Measurements from ENCODE around the gene SH3BP1. TPM values are rescaled to one million over a fixed set of nuclear protein-coding genes. Genes with fewer than 3 reads are reported as not detected.

The SH3BP1 gene
- total RNA-seq, 5 donors from 2014 or later (not counting 1 experiment from before 2014, with no cell fraction given) = 91.3 to 111 (median 93.6) TPM

GRCh38 chr22:37640591-37641560 lies 1.4 kb downstream of the SH3BP1 start:
- peaks cover 10 to 50% of the 10 kb centered on the region in 2 donors for H3K36me3 ChIP-seq (ENCODE audit: control insufficient read depth in 2 of 2, extremely low read depth in 1 of 2, insufficient read depth in 1 of 2, low read length in 1 of 2)
- peak overlapping the region; percentile 65 for H3K27ac ChIP-seq (ENCODE audit: low read length)
- ChIA-PET POLR2A (interaction anchor here in 1 of 2 donors (0.6 kb wide), 1 partner anchor 17 kb away, joined by 6 read pairs; no protein-coding TSS in a partner anchor), CTCF (interaction anchor here (0.7 to 3.5 kb wide), 8 partner anchors 9 to 35 kb away, joined by 3 to 39 read pairs (median 4); partner anchors contain the start of genes GGA1 (in 1 of the 2), LGALS1 (in 1 of the 2) and PDXP (in 1 of the 2))
- H3K4me3 Mint-ChIP-seq = peak overlapping the region; percentile 94
- peak overlapping the region; percentile 89 to 94 for H3K4me3 ChIP-seq (ENCODE audit: control insufficient read depth in 1 of 2, extremely low read depth in 1 of 2, low read length in 1 of 2)
- DNase-seq = peak in 5 of 35 experiments; percentile 27 to 56 (median 36)
- H3K4me1 Mint-ChIP-seq = peaks cover 53 to 70% (median 59%) of the 10 kb centered on the region in 3 donors
- H3K27me3 Mint-ChIP-seq = no peaks in the 10 kb centered on the region
- WGBS (ENCODE audit: insufficient coverage) = no CpG with 5 or more reads among the region's 24 CpGs
- peak; percentile 15 to 26 (median 21) for ATAC-seq (replicated peaks in 1 of 4)
- peaks cover 13% of the 10 kb centered on the region for H3K36me3 Mint-ChIP-seq
- H3K9me3 Mint-ChIP-seq = no peaks in the 10 kb centered on the region
- no peaks in the 10 kb centered on the region for H3K27me3 ChIP-seq (replicated peaks in 1 of 2; ENCODE audit: control insufficient read depth in 2 of 2, extremely low read depth in 1 of 2, insufficient read depth in 2 of 2, low read length in 1 of 2)
- peaks cover 31 to 75% of the 10 kb centered on the region in 2 experiments for H3K4me1 ChIP-seq (ENCODE audit: control insufficient read depth in 1 of 2, extremely low read depth in 1 of 2, insufficient read depth in 2 of 2, low read length in 2 of 2)
- H3K27ac Mint-ChIP-seq = peak overlapping the region; percentile 95 to 96
- no peaks in the 10 kb centered on the region for H3K9me3 ChIP-seq

- no peaks in the 10 kb centered on the region for H3K27me3 Mint-ChIP-seq
- peaks cover 28 to 69% of the 10 kb centered on the region in 2 experiments for H3K4me1 ChIP-seq (ENCODE audit: control insufficient read depth in 1 of 2, extremely low read depth in 1 of 2, insufficient read depth in 2 of 2, low read length in 2 of 2)
- H3K4me3 Mint-ChIP-seq = peak overlapping the region; percentile 25 to 94 (median 94)
- H3K27ac Mint-ChIP-seq = peak overlapping the region; percentile 76 to 96
- H3K27ac ChIP-seq (ENCODE audit: low read length) = peak overlapping the region; percentile 65
- no peak for ATAC-seq (replicated peaks in 1 of 4)
- H3K9me3 Mint-ChIP-seq = no peaks in the 10 kb centered on the region
- peaks cover 13% of the 10 kb centered on the region for H3K36me3 Mint-ChIP-seq
- peak overlapping the region; percentile 42 to 89 for H3K4me3 ChIP-seq (ENCODE audit: control insufficient read depth in 1 of 2, extremely low read depth in 1 of 2, low read length in 1 of 2)
- DNase-seq = no peak
- CTCF ChIA-PET = interaction anchor here (1.2 to 3.6 kb wide), 7 partner anchors 10 to 34 kb away, joined by 3 to 39 read pairs (median 5); partner anchors contain the start of genes PDXP (in 2 of the 2), GGA1 (in 1 of the 2) and LGALS1 (in 1 of the 2)
- no peaks in the 10 kb centered on the region for H3K27me3 ChIP-seq (replicated peaks in 1 of 2; ENCODE audit: control insufficient read depth in 2 of 2, extremely low read depth in 1 of 2, insufficient read depth in 2 of 2, low read length in 1 of 2)
- 97% methylated on average over 5 of the region's 5 CpGs for WGBS (ENCODE audit: insufficient coverage)
- H3K36me3 ChIP-seq (ENCODE audit: control insufficient read depth in 2 of 2, extremely low read depth in 1 of 2, insufficient read depth in 1 of 2, low read length in 1 of 2) = peaks cover 10 to 56% of the 10 kb centered on the region in 2 donors
- POLR2A ChIA-PET = interaction anchor here in 1 of 2 donors (1.0 kb wide), 1 partner anchor 36 kb away, joined by 5 read pairs; no protein-coding TSS in a partner anchor
- H3K9me3 ChIP-seq = no peaks in the 10 kb centered on the region
- peaks cover 46 to 64% (median 54%) of the 10 kb centered on the region in 3 donors for H3K4me1 Mint-ChIP-seq
Measured at GRCh38 chr22:37641561-37641949, 2.1 kb downstream of the SH3BP1 start.

GRCh38 chr22:37643225-37643847 lies 3.9 kb downstream of the SH3BP1 start:
- POLR2A ChIA-PET = interaction anchor here (0.7 to 1.2 kb wide), 4 partner anchors 15 to 38 kb away, joined by 3 to 4 read pairs (median 3); partner anchors contain the start of genes GGA1 (in 1 of the 2) and PDXP (in 1 of the 2)

GRCh38 chr22:37647317-37647716 lies 7.8 kb downstream of the SH3BP1 start:
- Histone ChIP-seq H3K27me3 (replicated peaks in 1 of 2; ENCODE audit: control insufficient read depth in 2 of 2, extremely low read depth in 1 of 2, insufficient read depth in 2 of 2, low read length in 1 of 2) (no peaks in the 10 kb centered on the region), H3K9me3 (no peaks in the 10 kb centered on the region), H3K27ac (ENCODE audit: low read length) (no peak overlapping the region), H3K4me3 (ENCODE audit: control insufficient read depth in 1 of 2, extremely low read depth in 1 of 2, low read length in 1 of 2) (no peak overlapping the region), H3K36me3 (ENCODE audit: control insufficient read depth in 2 of 2, extremely low read depth in 1 of 2, insufficient read depth in 1 of 2, low read length in 1 of 2) (peaks cover 37 to 94% of the 10 kb centered on the region in 2 donors), H3K4me1 (ENCODE audit: control insufficient read depth in 1 of 2, extremely low read depth in 1 of 2, insufficient read depth in 2 of 2, low read length in 2 of 2) (peaks cover 3 to 34% of the 10 kb centered on the region in 2 experiments)
- H3K4me1 Mint-ChIP-seq = peaks cover 17 to 21% (median 20%) of the 10 kb centered on the region in 3 donors
- ChIA-PET CTCF (no interaction called here), POLR2A (no interaction called here)
- 90% methylated on average over 2 of the region's 9 CpGs for WGBS (ENCODE audit: insufficient coverage)
- no peak overlapping the region for H3K27ac Mint-ChIP-seq
- no peaks in the 10 kb centered on the region for H3K9me3 Mint-ChIP-seq
- H3K36me3 Mint-ChIP-seq = peaks cover 35% of the 10 kb centered on the region
- DNase-seq = no peak
- no peaks in the 10 kb centered on the region for H3K27me3 Mint-ChIP-seq
- no peak overlapping the region for H3K4me3 Mint-ChIP-seq
- ATAC-seq (replicated peaks in 1 of 4) = no peak

More at GRCh38 chr22:37643225-37643847, 3.9 kb downstream of the SH3BP1 start:
- CTCF ChIA-PET = interaction anchor here (0.6 to 3.6 kb wide), 25 partner anchors 9 to 1673 kb away, joined by 3 to 39 read pairs (median 5); partner anchors contain the start of genes PDXP (in 2 of the 2), GGA1 (in 1 of the 2), LGALS1 (in 1 of the 2) and NOL12 (in 1 of the 2)
- Mint-ChIP-seq H3K9me3 (no peaks in the 10 kb centered on the region), H3K4me1 (peaks cover 31 to 46% (median 37%) of the 10 kb centered on the region in 3 donors), H3K36me3 (peaks cover 18% of the 10 kb centered on the region), H3K4me3 (peak overlapping the region; percentile 36 to 94 (median 47)), H3K27me3 (no peaks in the 10 kb centered on the region), H3K27ac (peak overlapping the region; percentile 71 to 89)
- DNase-seq = peak; percentile 50 to 90 (median 80)
- peaks cover 15 to 69% of the 10 kb centered on the region in 2 donors for H3K36me3 ChIP-seq (ENCODE audit: control insufficient read depth in 2 of 2, extremely low read depth in 1 of 2, insufficient read depth in 1 of 2, low read length in 1 of 2)
- no peak overlapping the region for H3K27ac ChIP-seq (ENCODE audit: low read length)
- ATAC-seq (replicated peaks in 1 of 4) = peak; percentile 50 to 64 (median 58)
- no peaks in the 10 kb centered on the region for H3K27me3 ChIP-seq (replicated peaks in 1 of 2; ENCODE audit: control insufficient read depth in 2 of 2, extremely low read depth in 1 of 2, insufficient read depth in 2 of 2, low read length in 1 of 2)
- H3K4me1 ChIP-seq (ENCODE audit: control insufficient read depth in 1 of 2, extremely low read depth in 1 of 2, insufficient read depth in 2 of 2, low read length in 2 of 2) = peaks cover 12 to 60% of the 10 kb centered on the region in 2 experiments
- H3K4me3 ChIP-seq (ENCODE audit: control insufficient read depth in 1 of 2, extremely low read depth in 1 of 2, low read length in 1 of 2) = no peak overlapping the region
- WGBS (ENCODE audit: insufficient coverage) = 25% methylated on average over 9 of the region's 9 CpGs
- H3K9me3 ChIP-seq = no peaks in the 10 kb centered on the region

- DNase-seq (no peak), ATAC-seq (replicated peaks in 1 of 4) (no peak)
- H3K4me3 Mint-ChIP-seq = no peak overlapping the region
- WGBS (ENCODE audit: insufficient coverage) = 98% methylated on average over 9 of the region's 9 CpGs
- H3K4me3 ChIP-seq (ENCODE audit: control insufficient read depth in 1 of 2, extremely low read depth in 1 of 2, low read length in 1 of 2) = no peak overlapping the region
- ChIA-PET POLR2A (no interaction called here), CTCF (no interaction called here)
- H3K36me3 ChIP-seq (ENCODE audit: control insufficient read depth in 2 of 2, extremely low read depth in 1 of 2, insufficient read depth in 1 of 2, low read length in 1 of 2) = peaks cover 37 to 92% of the 10 kb centered on the region in 2 donors
- no peaks in the 10 kb centered on the region for H3K27me3 Mint-ChIP-seq
- H3K4me1 Mint-ChIP-seq = peaks cover 11 to 15% (median 14%) of the 10 kb centered on the region in 3 donors
- H3K27ac Mint-ChIP-seq = peak overlapping the region in 1 of 2 donors; percentile 55
- peaks cover 3 to 28% of the 10 kb centered on the region in 2 experiments for H3K4me1 ChIP-seq (ENCODE audit: control insufficient read depth in 1 of 2, extremely low read depth in 1 of 2, insufficient read depth in 2 of 2, low read length in 2 of 2)
- no peak overlapping the region for H3K27ac ChIP-seq (ENCODE audit: low read length)
- no peaks in the 10 kb centered on the region for H3K27me3 ChIP-seq (replicated peaks in 1 of 2; ENCODE audit: control insufficient read depth in 2 of 2, extremely low read depth in 1 of 2, insufficient read depth in 2 of 2, low read length in 1 of 2)
- H3K9me3 ChIP-seq = no peaks in the 10 kb centered on the region
- peaks cover 38% of the 10 kb centered on the region for H3K36me3 Mint-ChIP-seq
- H3K9me3 Mint-ChIP-seq = no peaks in the 10 kb centered on the region
Measured at GRCh38 chr22:37647928-37648327, 8.5 kb downstream of the SH3BP1 start.

Measured in T-cell (primary cell).